ENCODE results near the gene ZSWIM8. TPM values are rescaled to one million over a fixed set of nuclear protein-coding genes. Genes with fewer than 3 reads are reported as not detected.

The ZSWIM8 gene
- polyA plus RNA-seq, 2 of the 4 experiments (the other 2 are of a cell fraction): 24.3 to 44.5 TPM

DNA sequence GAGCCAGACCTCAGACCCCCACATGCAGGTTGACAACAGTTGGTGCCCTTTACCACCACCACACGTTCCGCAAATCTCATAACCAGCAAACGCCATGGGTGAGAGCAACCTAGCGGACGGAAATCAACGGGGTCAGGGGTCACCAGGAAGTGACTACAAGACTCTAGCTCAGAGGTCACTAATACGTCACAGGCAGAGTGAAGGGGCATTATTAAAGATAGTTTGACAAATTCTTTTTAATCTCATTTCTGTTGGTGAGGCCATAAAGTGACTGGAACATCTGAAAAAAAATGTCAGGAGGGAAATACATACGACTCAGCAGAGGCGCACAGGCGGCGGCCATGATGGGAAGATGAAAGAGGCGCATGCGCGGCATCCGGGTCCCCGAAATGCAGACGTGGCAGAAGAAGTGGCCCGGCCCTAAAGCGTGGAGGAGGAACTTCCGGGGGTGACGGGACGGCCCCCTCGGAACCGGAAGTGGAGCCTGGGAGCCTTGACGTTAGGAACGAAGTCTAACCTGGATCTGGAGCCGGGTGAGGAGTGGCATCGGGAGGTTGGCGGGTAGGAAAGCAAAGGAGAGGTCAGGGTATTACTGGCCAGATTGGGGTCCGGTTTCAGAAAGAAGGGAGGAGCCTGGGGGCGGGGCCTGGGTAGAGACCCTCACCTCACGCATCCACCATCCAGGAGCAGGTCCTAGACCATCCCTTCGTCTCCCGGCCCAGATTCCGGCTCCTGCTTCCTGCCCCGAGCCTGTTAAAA, 41.3 kb upstream of the ZSWIM8 start, which contains the start of gene SEC24C (continued):
- TF ChIP-seq REST (IDR thresholded peaks at IDR 0.05): peak; percentile 26; the same call in 1 of the 2 replicates
- TF ChIP-seq ESRRA (IDR thresholded peaks at IDR 0.05; ENCODE audit: borderline replicate concordance, low read length): no peak
- peak; percentile 31; the same call in 1 of the 2 replicates for TF ChIP-seq FOXS1 (CRISPR knock-in tag; IDR thresholded peaks at IDR 0.05)
- peak; percentile 92 to 93; a peak in 3 of 5 replicates for TF ChIP-seq JUN (IDR thresholded peaks at IDR 0.05)
- peak; percentile 64 for TF ChIP-seq MAX (IDR thresholded peaks at IDR 0.05)
- no peak for TF ChIP-seq CHD4 (IDR thresholded peaks at IDR 0.05; ENCODE audit: borderline replicate concordance)
- no peak for TF ChIP-seq RCOR1 (IDR thresholded peaks at IDR 0.05; ENCODE audit: low read depth, low read length)
- no peak; the same call in 1 of the 2 replicates for TF ChIP-seq RFX5 (IDR thresholded peaks at IDR 0.05)
- TF ChIP-seq, protein P1, sequence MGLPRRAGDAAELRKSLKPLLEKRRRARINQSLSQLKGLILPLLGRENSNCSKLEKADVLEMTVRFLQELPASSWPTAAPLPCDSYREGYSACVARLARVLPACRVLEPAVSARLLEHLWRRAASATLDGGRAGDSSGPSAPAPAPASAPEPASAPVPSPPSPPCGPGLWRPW (IDR thresholded peaks at IDR 0.05): no peak
- peak; percentile 53 for TF ChIP-seq POLR2A (IDR thresholded peaks at IDR 0.05; ENCODE audit: low read length)
- TF ChIP-seq TP53 (CRISPR knock-in tag; IDR thresholded peaks at IDR 0.05): no peak
- no peak for TF ChIP-seq RARB (CRISPR knock-in tag; IDR thresholded peaks at IDR 0.05)
- TF ChIP-seq FOSL2 (IDR thresholded peaks at IDR 0.05): no peak
- peak; percentile 3; the same call in 1 of the 2 replicates for TF ChIP-seq FOSL2 (CRISPR knock-in tag; IDR thresholded peaks at IDR 0.05)
- TF ChIP-seq FOSB (CRISPR knock-in tag; IDR thresholded peaks at IDR 0.05): no peak; the same call in 1 of the 2 replicates
- TF ChIP-seq BCL3 (IDR thresholded peaks at IDR 0.05): peak; percentile 65
- TF ChIP-seq, protein P2, sequence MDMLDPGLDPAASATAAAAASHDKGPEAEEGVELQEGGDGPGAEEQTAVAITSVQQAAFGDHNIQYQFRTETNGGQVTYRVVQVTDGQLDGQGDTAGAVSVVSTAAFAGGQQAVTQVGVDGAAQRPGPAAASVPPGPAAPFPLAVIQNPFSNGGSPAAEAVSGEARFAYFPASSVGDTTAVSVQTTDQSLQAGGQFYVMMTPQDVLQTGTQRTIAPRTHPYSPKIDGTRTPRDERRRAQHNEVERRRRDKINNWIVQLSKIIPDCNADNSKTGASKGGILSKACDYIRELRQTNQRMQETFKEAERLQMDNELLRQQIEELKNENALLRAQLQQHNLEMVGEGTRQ (IDR thresholded peaks at IDR 0.05): no peak
- no peak for TF ChIP-seq KDM1A (IDR thresholded peaks at IDR 0.05; ENCODE audit: low read depth)
- TF ChIP-seq, protein P3, sequence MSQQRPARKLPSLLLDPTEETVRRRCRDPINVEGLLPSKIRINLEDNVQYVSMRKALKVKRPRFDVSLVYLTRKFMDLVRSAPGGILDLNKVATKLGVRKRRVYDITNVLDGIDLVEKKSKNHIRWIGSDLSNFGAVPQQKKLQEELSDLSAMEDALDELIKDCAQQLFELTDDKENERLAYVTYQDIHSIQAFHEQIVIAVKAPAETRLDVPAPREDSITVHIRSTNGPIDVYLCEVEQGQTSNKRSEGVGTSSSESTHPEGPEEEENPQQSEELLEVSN (IDR thresholded peaks at IDR 0.05; ENCODE audit: borderline replicate concordance, low read depth): 0 out of 2 replicates have a peak, but pooled peaks have one; percentile 13
- TF ChIP-seq, protein P4, sequence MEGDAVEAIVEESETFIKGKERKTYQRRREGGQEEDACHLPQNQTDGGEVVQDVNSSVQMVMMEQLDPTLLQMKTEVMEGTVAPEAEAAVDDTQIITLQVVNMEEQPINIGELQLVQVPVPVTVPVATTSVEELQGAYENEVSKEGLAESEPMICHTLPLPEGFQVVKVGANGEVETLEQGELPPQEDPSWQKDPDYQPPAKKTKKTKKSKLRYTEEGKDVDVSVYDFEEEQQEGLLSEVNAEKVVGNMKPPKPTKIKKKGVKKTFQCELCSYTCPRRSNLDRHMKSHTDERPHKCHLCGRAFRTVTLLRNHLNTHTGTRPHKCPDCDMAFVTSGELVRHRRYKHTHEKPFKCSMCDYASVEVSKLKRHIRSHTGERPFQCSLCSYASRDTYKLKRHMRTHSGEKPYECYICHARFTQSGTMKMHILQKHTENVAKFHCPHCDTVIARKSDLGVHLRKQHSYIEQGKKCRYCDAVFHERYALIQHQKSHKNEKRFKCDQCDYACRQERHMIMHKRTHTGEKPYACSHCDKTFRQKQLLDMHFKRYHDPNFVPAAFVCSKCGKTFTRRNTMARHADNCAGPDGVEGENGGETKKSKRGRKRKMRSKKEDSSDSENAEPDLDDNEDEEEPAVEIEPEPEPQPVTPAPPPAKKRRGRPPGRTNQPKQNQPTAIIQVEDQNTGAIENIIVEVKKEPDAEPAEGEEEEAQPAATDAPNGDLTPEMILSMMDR (IDR thresholded peaks at IDR 0.05): no peak
- no peak for TF ChIP-seq CEBPB (IDR thresholded peaks at IDR 0.05)
- TF ChIP-seq SMC3 (IDR thresholded peaks at IDR 0.05): no peak
- no peak for TF ChIP-seq HOXB5 (CRISPR knock-in tag; IDR thresholded peaks at IDR 0.05)
- TF ChIP-seq ZC3H11A (IDR thresholded peaks at IDR 0.05): no peak
- TF ChIP-seq ATOH8 (CRISPR knock-in tag; IDR thresholded peaks at IDR 0.05; ENCODE audit: low read depth): peak; percentile 34; the same call in 1 of the 2 replicates
